ENCODE measurements around the gene MPEG1.

The MPEG1 gene

GRCh38 chr11:59174664-59175033, 38.1 kb downstream of the MPEG1 start:
- Histone ChIP-seq H3K27me3 (ENCODE audit: control insufficient read depth, low read length) (peaks cover 38% of the 10 kb centered on the region), H3K4me2 (ENCODE audit: low read length) (no peak overlapping the region), H3K79me2 (ENCODE audit: control insufficient read depth, low read length) (no peaks in the 10 kb centered on the region), H4K20me1 (ENCODE audit: control insufficient read depth, insufficient read depth, low read depth, low read length) (no peaks in the 10 kb centered on the region; the same call in 1 of the 2 replicates), H3K27ac (ENCODE audit: low read depth, low read length) (no peak overlapping the region), H3K9me3 (ENCODE audit: control insufficient read depth, insufficient read depth, low read length) (peaks cover 12% of the 10 kb centered on the region; the same call in 1 of the 2 replicates), H3F3A (ENCODE audit: control insufficient read depth, insufficient read depth) (no peaks in the 10 kb centered on the region), H3K36me3 (ENCODE audit: control insufficient read depth, low read length) (no peaks in the 10 kb centered on the region), H3K9me2 (replicated peaks; ENCODE audit: control insufficient read depth, low read length) (no peaks in the 10 kb centered on the region), H3K4me3 (ENCODE audit: low read length) (no peak overlapping the region), H3K4me1 (ENCODE audit: control insufficient read depth, low read length) (peaks cover 21% of the 10 kb centered on the region)
- TF ChIP-seq EZH2phosphoT487 (IDR thresholded peaks at IDR 0.05; ENCODE audit: borderline replicate concordance, low read length), result no peak
- TF ChIP-seq, protein P1, sequence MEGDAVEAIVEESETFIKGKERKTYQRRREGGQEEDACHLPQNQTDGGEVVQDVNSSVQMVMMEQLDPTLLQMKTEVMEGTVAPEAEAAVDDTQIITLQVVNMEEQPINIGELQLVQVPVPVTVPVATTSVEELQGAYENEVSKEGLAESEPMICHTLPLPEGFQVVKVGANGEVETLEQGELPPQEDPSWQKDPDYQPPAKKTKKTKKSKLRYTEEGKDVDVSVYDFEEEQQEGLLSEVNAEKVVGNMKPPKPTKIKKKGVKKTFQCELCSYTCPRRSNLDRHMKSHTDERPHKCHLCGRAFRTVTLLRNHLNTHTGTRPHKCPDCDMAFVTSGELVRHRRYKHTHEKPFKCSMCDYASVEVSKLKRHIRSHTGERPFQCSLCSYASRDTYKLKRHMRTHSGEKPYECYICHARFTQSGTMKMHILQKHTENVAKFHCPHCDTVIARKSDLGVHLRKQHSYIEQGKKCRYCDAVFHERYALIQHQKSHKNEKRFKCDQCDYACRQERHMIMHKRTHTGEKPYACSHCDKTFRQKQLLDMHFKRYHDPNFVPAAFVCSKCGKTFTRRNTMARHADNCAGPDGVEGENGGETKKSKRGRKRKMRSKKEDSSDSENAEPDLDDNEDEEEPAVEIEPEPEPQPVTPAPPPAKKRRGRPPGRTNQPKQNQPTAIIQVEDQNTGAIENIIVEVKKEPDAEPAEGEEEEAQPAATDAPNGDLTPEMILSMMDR (IDR thresholded peaks at IDR 0.05; ENCODE audit: low read depth, low read length, poor library complexity, severe bottlenecking), result no peak

- H4K20me1 ChIP-seq (ENCODE audit: control insufficient read depth, insufficient read depth, low read depth, low read length), result no peaks in the 10 kb centered on the region; the same call in 1 of the 2 replicates
- H3K27ac ChIP-seq (ENCODE audit: low read depth, low read length), result no peak overlapping the region
- H3K4me3 ChIP-seq (ENCODE audit: low read length), result no peak overlapping the region
- no peak for TF ChIP-seq EZH2phosphoT487 (IDR thresholded peaks at IDR 0.05; ENCODE audit: borderline replicate concordance, low read length)
- TF ChIP-seq, protein P1 (IDR thresholded peaks at IDR 0.05; ENCODE audit: low read depth, low read length, poor library complexity, severe bottlenecking), result no peak
- H3K9me2 ChIP-seq (replicated peaks; ENCODE audit: control insufficient read depth, low read length), result no peaks in the 10 kb centered on the region
- H3K4me2 ChIP-seq (ENCODE audit: low read length), result no peak overlapping the region
- no peaks in the 10 kb centered on the region for H3K79me2 ChIP-seq (ENCODE audit: control insufficient read depth, low read length)
- peaks cover 7% of the 10 kb centered on the region; the same call in 1 of the 2 replicates for H3K9me3 ChIP-seq (ENCODE audit: control insufficient read depth, insufficient read depth, low read length)
- no peaks in the 10 kb centered on the region for H3F3A ChIP-seq (ENCODE audit: control insufficient read depth, insufficient read depth)
- H3K27me3 ChIP-seq (ENCODE audit: control insufficient read depth, low read length), result peaks cover 38% of the 10 kb centered on the region
- H3K36me3 ChIP-seq (ENCODE audit: control insufficient read depth, low read length), result no peaks in the 10 kb centered on the region
- H3K4me1 ChIP-seq (ENCODE audit: control insufficient read depth, low read length), result peaks cover 21% of the 10 kb centered on the region
Measured at GRCh38 chr11:59173964-59174663, 38.6 kb downstream of the MPEG1 start.

- no peaks in the 10 kb centered on the region for H3K36me3 ChIP-seq (ENCODE audit: control insufficient read depth, low read length)
- no peaks in the 10 kb centered on the region for H3K9me3 ChIP-seq (ENCODE audit: control insufficient read depth, insufficient read depth, low read length)
- H3K4me2 ChIP-seq (ENCODE audit: low read length), result peak overlapping the region; percentile 99
- no peaks in the 10 kb centered on the region; the same call in 1 of the 2 replicates for H4K20me1 ChIP-seq (ENCODE audit: control insufficient read depth, insufficient read depth, low read depth, low read length)
- no peaks in the 10 kb centered on the region for H3K9me2 ChIP-seq (replicated peaks; ENCODE audit: control insufficient read depth, low read length)
- no peak overlapping the region for H3K27ac ChIP-seq (ENCODE audit: low read depth, low read length)
- TF ChIP-seq, protein P1 (IDR thresholded peaks at IDR 0.05; ENCODE audit: low read depth, low read length, poor library complexity, severe bottlenecking), result no peak
- TF ChIP-seq EZH2phosphoT487 (IDR thresholded peaks at IDR 0.05; ENCODE audit: borderline replicate concordance, low read length), result no peak
- peaks cover 21% of the 10 kb centered on the region for H3K4me1 ChIP-seq (ENCODE audit: control insufficient read depth, low read length)
- peaks cover 38% of the 10 kb centered on the region for H3K27me3 ChIP-seq (ENCODE audit: control insufficient read depth, low read length)
- peak overlapping the region; percentile 98 for H3K4me3 ChIP-seq (ENCODE audit: low read length)
- no peaks in the 10 kb centered on the region for H3K79me2 ChIP-seq (ENCODE audit: control insufficient read depth, low read length)
- no peaks in the 10 kb centered on the region for H3F3A ChIP-seq (ENCODE audit: control insufficient read depth, insufficient read depth)
Measured at GRCh38 chr11:59173080-59173963, 39.4 kb downstream of the MPEG1 start.

All from DOHH2 (cell line).